Fibroblast of lung (primary cell): Measurements from ENCODE around the gene SGCG.

ENCODE experiments used
- CTCF ChIP-seq, 2 donors: IDR thresholded peaks in 1 of 2; conservative IDR thresholded peaks in 1 of 2; 1 replicate in 1 of 2; 2 replicates in 1 of 2; pipeline ENCODE4 v1.5.1; 2011 to 2012; ENCODE audit warnings: low read length in 2 of 2, control low read depth in 1 of 2, inconsistent platforms in 1 of 2, low read depth in 1 of 2, mild to moderate bottlenecking in 1 of 2
- EZH2 ChIP-seq: IDR thresholded peaks from 2 replicates; pipeline ENCODE4 v1.5.1; 2012; ENCODE audit warnings: low read length, control low read depth, mild to moderate bottlenecking; ENCODE audit errors: missing control alignments

DNA sequence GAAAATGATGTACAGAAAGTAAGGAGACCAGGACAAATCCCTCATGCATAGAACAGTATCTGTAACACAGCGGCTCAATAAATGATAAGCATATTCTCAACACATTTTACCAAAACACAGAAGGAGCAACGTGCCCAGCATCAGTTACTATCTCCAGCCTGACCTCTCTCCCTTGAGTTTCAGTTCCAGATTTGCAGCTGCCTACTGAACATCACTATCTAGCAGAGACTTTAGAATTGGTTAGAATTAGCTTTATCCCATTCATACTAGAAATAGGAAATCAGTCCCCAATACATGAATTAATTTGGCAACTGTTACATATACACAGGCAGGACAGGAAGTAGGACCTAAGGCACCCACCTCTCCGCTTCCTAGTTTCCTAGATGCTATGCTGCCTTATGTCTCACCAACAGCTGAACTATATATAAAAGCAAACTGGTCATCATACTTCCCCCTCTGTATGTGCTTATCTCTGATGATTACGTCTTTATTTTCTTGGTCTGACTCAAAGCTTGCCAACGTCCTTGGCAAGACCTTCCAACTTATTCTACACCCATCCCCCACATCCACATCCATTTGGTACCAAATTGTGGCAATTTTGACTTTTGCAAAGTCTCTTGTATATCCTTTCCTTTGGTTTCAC lies 191.6 kb downstream of the SGCG start:
- no peak for TF ChIP-seq CTCF (conservative IDR thresholded peaks at IDR 0.05 in 1 of 2, IDR thresholded peaks at IDR 0.05 in 1 of 2; ENCODE audit: low read depth in 1 of 2, low read length in 2 of 2)
- TF ChIP-seq EZH2: no peak
